GM21528 (cell line): ENCODE measurements around the gene OR11A1.
"Not testable (repeated sequence)": the region's sequence is repeated elsewhere in the genome, so short reads cannot be mapped to it uniquely, and the experiment has no call there.

Experiments
- ATAC-seq: cut with Tn5 transposase; IDR thresholded peaks from one replicate; pipeline ENCODE4 v1.9.1; 2021; ENCODE audit warnings: mild to moderate bottlenecking, moderate library complexity; ENCODE audit not compliant: unreplicated experiment, low FRiP score

Gene OR11A1

GRCh38 chr6:29479560-29479959 is 22.7 kb upstream of the OR11A1 start:
- ATAC-seq = no peak

- no peak for ATAC-seq
These were observed 21.9 kb upstream of the OR11A1 start for GRCh38 chr6:29478740-29479139.

- no peak for ATAC-seq
These were observed 21.1 kb upstream of the OR11A1 start for GRCh38 chr6:29477923-29478450.

- ATAC-seq = no peak
These were observed 18.1 kb upstream of the OR11A1 start for GRCh38 chr6:29474996-29475395.

- ATAC-seq = no peak
These were observed 9.4 kb upstream of the OR11A1 start for GRCh38 chr6:29466241-29466640.

GRCh38 chr6:29465801-29466200 is 8.9 kb upstream of the OR11A1 start:
- no peak for ATAC-seq

- no peak for ATAC-seq
These were observed 8.4 kb upstream of the OR11A1 start for GRCh38 chr6:29465279-29465678.

- no peak for ATAC-seq
These were observed 5.2 kb upstream of the OR11A1 start for GRCh38 chr6:29462022-29462421.

GRCh38 chr6:29461021-29461814 is 4.3 kb upstream of the OR11A1 start:
- no peak for ATAC-seq

GRCh38 chr6:29451471-29452193 is 5.2 kb downstream of the OR11A1 start:
- no peak for ATAC-seq

- no peak for ATAC-seq
These were observed 9.2 kb downstream of the OR11A1 start for GRCh38 chr6:29447670-29448069.

- ATAC-seq = not testable (repeated sequence)
These were observed 12.8 kb downstream of the OR11A1 start for GRCh38 chr6:29444031-29444430.

GRCh38 chr6:29442719-29443118 is 14.2 kb downstream of the OR11A1 start:
- no peak for ATAC-seq

GRCh38 chr6:29439006-29439405 is 17.9 kb downstream of the OR11A1 start, which contains the start of gene OR10C1:
Gene OR10C1, plus strand, starts transcription at chr6:29439306. Its CDS starts 710 bp downstream, at chr6:29440016.
- ATAC-seq = no peak

GRCh38 chr6:29436730-29437129 is 20.1 kb downstream of the OR11A1 start:
- not testable (repeated sequence) for ATAC-seq

GRCh38 chr6:29426654-29427053 is 30.2 kb downstream of the OR11A1 start:
- ATAC-seq = no peak

- ATAC-seq = no peak
These were observed 31.8 kb downstream of the OR11A1 start for GRCh38 chr6:29425075-29425474.

- ATAC-seq = no peak
These were observed 32.3 kb downstream of the OR11A1 start for GRCh38 chr6:29424575-29424974.

- no peak for ATAC-seq
These were observed 32.7 kb downstream of the OR11A1 start for GRCh38 chr6:29424168-29424567.

- no peak for ATAC-seq
These were observed 37.4 kb downstream of the OR11A1 start for GRCh38 chr6:29419516-29419915.

- no peak for ATAC-seq
These were observed 42.3 kb downstream of the OR11A1 start, which contains the start of gene OR12D1 for GRCh38 chr6:29414588-29414987. Gene OR12D1, plus strand, starts transcription at chr6:29414928.
